ENCODE measurements around the gene CDK13.
"Not testable (repeated sequence)": the region's sequence is repeated elsewhere in the genome, so short reads cannot be mapped to it uniquely, and the experiment has no call there.

CDK13 gene

DNA sequence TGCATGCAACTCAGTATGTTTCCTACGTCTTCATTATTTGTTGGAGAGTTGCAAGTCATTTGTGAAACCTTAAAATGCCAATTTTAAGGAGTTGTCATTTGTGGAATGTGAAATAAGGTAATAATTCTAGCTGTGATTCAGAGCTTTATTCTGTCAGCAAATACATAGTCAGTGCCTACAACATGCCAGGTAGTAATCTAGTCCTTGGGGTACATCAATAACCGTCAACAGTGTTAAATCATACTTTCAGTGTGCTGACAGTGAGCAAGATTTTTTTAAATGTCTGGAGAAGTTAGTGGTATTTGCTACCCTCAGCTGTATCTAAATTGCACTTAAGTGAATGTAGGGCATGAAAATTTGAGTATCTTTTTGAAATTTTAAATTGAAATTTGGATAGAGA lies 147.7 kb downstream of the CDK13 start:
- no peak for DNase-seq (ENCODE audit: low read depth in 2 of 2)

DNA sequence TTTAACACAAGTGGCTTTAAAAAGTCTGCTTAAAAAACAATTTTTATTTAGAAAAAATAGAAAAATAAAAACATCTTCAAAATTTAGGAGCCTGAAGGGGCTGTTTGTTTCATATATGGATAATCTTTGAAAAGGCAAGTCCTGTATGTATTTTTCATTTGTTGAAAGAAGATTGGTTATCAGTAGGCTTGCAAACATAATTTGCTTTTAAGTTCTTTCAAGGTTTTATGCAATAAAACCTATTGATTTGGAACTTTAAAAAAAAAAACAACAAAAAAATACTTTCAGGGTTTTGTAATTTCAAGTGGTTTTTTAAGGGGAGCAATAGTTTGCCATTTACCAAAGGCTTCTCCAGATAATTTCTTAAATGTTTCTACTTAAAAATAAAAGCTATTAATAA lies 148.8 kb downstream of the CDK13 start:
- no peak for DNase-seq (ENCODE audit: low read depth in 2 of 2)

DNA sequence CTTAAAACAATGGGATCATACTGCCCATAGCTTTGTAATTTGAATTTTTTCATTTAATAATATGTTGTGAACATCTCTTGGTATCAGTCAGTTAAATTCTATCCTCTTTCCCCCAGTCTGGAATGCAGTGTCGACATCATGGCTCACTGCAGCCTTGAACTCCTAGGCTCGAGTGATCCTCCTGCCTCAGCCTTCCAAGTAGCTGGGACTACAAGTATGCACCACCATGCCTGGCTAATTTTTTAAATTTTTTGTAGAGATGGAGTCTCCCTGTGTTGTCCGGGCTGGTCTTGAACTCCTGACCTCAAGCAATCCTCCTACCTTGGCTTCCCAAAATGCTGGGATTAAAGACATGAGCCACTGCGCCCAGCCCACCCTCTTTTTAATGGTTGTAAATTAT lies 149.8 kb downstream of the CDK13 start:
- no peak for DNase-seq (ENCODE audit: low read depth in 2 of 2)

DNA sequence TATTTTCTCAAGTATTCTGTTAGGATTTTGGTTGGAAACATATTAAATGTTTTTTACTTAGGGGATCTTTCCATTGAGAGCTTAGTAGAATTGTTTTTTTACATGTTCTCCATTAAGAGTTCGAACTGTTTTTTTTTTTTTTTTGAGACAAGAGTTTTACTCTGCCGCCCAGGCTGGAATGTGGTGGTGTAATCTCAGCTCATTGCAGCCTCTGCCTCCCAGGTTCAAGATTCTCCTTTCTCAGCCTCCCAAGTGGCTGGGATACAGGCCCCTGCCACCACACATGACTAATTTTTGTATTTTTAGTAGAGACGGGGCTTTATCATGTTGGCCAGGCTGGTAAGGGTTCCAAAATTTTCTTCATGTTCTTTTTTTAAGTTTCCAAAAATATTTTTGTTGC lies 151.1 kb downstream of the CDK13 start:
- no peak for DNase-seq (ENCODE audit: low read depth in 2 of 2)

DNA sequence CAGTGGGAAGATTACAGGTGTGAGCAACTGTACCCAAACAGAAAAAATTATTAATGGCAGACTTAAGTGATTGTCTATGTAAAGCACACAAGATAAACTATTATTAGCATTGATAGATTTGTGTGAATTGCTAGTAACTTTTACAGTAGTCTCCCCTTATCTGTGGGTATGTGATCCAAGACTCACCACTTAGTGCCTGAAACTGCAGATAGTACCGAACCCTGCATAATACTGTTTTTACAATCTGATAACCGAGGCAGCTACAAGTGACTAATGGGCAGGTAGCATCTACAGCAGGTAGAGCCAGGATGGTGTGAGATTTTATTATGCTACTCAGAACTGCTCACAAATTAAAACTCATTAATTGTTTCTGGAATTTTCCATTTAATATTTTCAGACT lies 152.8 kb downstream of the CDK13 start:
- no peak for DNase-seq (ENCODE audit: low read depth in 2 of 2)

DNA sequence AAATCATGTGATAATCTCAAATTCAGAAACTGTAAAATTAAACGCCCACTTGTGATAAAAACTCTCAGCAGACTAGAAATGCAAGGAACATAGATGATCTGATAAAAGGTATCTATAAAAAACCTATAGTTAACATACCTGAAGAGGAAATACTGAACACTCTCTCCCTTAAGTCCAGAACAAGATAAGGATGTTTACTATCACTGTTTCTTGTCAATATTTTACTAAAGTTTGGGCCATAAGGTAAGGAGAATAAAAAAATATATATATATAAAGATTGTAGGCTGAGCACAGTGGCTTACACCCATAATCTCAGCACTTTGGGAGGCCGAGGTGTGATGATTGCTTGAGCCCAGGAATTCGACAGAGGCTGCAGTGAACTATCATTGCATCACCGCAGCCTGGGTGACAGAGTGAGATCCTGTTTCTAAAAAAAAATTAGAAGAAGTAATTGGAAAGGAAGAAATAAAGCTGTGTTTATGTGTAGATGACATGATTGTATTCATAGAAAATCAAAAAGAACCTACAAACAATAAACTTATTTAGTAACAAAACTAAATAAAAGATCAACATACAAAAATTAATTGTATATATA lies 155.9 kb downstream of the CDK13 start:
- no peak for DNase-seq (ENCODE audit: low read depth in 2 of 2)

DNA sequence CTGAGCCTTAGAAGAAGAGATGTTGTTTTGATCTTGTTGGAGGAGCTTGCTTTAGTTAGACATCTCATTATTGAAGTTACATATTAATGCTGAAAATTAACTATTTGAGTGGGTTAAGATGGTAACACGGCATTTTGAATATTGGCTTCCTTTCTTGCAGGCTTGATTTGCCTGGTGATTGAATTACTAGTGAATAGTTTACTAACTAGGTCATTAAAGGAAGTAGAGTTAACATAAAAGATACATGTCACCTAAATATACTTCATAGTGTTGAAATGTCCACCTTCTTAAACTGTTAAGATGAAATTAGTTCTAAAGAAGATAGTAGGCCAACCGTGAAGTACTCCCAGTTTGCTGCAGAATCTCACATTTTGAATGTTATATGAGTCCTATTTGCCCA lies 165.9 kb downstream of the CDK13 start:
- DNase-seq (ENCODE audit: low read depth in 2 of 2), result no peak

DNA sequence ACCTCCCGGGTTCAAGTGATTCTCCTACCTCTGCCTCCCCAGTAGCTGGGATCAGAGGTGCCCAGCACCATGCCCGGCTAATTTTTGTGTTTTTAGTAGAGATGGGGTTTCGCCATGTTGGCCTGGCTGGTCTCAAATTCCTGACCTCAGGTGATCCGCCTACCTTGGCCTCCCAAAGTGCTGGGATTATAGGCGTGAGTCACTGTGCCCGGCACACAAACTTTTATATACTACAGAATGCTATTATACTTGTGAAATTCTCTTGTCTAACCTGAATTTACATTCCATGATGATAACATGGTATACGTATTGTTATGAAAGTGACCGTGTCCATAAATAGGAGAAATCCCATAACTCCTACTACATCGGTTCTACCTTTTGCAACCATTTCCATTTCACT lies 167.1 kb downstream of the CDK13 start:
- not testable (repeated sequence) for DNase-seq (ENCODE audit: low read depth in 2 of 2)

DNA sequence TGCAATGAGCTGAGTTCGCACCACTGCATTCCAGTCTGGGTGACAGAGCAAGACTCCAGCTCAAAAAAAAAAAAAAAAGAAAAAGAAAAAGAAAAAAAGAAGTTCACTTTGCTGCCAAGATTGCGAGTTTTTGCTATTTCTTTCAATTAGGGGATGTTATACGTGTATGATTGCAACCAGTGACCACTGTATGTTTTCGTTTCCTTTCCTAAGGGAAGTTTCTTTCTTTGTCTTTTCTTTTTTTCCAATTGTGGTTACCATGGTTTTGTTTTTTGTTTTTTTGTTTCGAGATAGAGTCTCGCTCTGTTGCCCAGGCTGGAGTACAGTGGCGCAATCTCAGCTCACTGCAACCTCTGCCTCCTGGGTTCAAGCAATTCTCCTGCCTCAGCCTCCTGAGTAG lies 168.1 kb downstream of the CDK13 start:
- DNase-seq (ENCODE audit: low read depth in 2 of 2), result not testable (repeated sequence)

DNA sequence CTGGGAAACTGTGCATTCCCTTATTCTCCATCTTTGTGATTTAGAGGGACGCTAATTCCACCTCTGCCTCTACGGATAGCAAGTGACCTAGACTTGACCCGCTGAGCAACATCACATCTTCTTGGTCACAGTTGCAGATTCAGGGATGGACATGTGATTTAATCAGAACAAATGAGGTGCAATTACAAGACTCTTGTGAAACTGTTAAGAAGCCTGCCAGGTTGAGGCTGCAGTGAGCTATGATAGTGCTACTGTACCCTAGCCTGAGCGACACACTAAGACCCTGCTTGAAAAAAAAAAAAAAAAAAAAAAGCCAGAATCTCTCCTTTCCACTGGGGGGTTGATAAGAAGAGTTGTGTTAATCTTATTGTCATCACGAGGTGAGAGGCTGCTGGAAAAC lies 170.0 kb downstream of the CDK13 start:
- DNase-seq (ENCODE audit: low read depth in 2 of 2), result no peak

DNA sequence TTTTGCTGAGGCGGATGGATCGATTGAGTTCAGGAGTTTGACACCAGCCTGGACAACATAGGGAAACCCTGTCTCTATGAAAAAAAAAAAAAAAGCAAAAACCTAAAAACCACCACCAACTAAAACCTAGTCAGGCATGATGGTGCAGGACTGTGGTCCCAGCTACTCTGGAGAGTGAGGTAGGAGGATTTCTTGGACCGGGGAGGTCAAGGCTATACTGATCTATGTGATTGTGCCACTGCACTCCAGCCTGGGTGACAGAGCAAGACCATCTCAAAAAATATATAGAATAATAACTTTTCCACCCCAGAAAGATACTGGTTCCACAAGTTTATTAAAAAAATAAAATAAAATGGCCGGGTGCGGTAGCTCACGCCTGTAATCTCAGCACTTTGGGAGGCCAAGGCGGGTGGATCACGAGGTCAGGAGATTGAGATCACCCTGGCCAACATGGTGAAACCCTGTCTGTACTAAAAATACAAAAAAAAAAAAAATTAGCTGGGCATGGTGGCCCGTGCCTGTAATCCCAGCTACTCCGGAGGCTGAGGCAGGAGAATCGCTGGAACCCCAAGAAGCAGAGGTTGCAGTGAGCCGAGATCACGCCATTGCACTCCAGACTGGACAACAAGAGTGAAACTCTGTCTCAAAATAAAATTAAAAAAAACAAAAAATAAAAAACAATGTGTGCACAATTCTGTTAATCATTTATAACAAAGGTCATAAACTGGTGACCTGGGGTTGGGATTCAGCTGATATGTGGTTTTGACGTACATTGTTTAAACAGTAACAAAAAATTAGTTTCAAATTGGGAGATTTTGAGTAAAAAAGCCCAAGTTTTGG lies 172.3 kb downstream of the CDK13 start:
- not testable (repeated sequence) for DNase-seq (ENCODE audit: low read depth in 2 of 2)

DNA sequence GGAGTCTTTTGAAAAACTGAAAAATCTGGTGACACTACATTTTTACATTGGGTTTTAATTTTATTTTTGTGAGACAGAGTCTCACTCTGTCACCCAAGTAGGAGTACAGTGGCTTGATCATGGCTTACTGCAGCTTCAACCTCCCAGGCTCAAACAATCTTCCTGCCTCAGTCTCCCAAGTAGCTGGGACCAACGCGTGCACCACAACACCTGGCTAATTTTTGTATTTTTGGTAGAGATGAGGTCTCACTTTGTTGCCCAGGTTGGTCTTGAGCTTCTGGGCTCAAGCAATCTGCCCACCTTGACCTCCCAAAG lies 172.8 kb downstream of the CDK13 start:
- no peak for DNase-seq (ENCODE audit: low read depth in 2 of 2)

DNA sequence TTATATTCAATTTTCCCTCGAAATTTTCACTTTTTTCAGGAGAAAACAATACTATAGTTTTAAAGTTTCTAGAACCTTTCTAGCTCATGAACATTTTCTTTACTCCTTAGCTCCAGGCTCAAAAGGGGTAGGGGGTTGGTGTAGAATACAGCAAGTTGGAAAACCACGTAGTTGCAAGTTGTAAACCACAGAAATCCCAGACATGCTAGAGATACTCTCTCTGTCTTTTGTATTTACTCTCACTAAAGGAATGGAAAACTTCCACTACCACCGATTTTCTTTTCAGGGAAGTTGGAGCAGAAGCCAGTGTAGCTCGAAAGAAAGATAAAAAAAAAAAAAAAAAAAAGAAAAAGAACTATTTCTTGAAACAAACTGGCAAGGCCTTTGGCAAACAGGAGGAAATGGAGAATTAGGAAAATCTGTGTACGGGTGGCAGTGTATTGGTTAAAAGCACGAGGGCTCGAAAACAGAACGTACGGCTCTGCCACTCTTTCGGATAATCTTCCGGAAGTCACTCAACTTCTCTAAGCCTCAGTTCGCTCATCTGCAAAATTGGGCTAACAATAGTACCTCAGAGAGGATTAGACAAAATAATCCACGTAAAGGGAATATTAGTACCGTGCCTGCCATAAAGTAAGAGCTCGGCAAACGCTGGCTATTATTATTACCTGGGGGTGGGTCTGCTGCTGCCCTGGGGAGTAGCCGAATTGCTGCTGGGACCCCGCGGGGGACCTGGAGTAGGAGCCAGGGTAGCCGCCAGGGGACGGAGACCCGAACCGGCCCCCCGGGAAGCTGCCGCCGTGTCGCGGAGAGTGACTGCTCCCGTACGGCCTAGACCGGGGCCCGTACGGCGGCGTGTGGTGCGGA lies 183.7 kb downstream of the CDK13 start:
- DNase-seq (ENCODE audit: low read depth in 2 of 2), result no peak

DNA sequence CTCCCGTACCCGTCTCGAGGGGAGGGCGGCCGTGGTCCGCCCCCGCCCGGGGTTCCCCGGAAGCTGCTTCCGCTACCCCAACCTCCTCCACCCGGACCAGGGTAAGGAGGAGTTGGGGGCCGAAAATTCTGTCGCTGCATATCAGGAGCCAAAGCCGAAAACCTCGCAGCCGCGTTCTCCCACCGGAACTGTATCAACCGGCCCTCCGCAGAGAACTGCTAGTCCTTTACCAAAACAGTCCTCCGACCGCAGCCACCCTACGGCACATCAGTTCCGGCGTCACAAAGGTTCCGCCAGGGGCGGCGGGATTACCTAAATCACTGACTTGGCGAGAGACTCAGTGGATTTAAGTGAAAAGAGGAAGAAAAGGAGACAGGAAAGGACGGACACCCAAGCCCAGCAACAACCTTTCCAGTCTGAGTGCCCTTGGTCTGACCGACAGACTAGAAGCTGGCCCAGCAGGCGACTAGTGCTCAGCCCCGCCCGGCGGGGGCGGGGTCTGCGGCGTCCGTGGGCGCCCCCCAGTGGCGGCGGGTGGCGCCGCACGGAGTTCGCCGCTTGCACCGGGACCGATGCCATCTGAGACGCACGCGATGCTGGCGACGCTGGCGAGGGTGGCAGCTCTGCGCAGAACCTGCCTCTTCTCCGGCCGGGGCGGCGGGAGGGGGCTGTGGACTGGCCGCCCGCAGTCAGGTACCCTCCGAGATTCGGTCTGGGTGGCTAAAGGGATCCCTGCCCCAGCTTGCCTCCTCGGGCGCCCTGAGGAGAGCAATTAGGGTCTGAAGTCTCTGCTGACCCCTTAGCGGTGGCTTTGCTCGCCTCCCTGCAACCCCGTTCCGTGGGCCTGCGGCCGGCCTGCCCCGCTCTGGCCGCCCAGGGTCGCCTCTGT lies 184.6 kb downstream of the CDK13 start, which contains the start of the genes MPLKIP and SUGCT:
Gene MPLKIP (minus strand): TSS at position 195 of the 889 bp plus-strand sequence. CDS start 55 bp downstream, at position 140.
Gene SUGCT (plus strand): TSS at position 578 of the 889 bp plus-strand sequence.
- DNase-seq (ENCODE audit: low read depth in 2 of 2), result peak; percentile 68 to 79

DNA sequence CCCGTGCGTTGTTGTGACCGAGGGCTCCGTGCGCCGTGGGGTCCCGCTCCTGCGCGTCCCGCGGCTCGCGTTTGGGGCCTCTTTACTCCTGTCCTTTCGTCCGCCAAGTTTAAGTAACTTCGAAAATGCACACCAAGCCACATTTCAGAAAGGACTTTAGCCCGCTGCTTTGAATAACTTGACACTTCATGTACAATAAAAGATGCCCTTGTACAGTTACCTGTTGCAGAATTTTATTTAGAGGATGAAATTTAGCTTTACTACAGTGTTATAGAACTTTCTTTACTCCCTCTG lies 185.2 kb downstream of the CDK13 start:
- DNase-seq (ENCODE audit: low read depth in 2 of 2), result peak in 1 of 2 donors; percentile 2

DNA sequence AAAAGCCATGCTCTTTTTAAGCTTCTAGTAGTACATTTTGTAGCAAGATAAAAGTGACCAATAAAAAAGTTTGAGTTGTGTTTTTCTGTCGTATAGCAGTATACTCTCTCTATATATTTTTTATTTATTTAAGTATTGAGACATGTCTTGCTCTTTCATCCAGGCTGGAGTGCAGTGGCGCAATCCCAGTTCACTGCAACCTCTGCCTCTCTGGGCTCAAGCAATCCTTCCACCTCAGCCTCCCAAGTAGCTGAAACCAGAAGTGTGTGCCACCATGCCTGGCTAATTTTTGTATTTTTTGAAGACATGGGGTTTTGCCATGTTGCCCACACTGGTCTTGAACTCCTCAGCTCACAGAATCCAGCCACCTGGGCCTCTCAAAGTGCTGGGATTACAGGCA lies 187.5 kb downstream of the CDK13 start:
- no peak for DNase-seq (ENCODE audit: low read depth in 2 of 2)

DNA sequence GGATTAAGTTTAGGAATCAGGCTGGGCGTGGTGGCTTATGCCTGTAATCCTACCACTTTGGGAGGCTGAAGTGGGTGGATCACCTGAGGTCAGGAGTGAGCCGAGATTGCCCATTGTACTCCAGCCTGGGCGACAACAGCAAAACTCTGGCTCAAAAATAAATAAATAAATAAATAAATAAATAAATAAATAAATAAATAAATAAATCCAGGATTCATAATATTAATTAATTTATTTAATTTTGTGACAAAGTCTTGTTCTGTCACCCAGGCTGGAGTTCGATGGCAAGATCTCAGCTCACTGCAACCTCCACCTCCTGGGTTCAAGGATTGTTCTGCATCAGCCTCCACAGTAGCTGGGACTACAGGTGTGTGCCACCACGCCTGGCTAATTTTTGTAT lies 188.9 kb downstream of the CDK13 start:
- no peak for DNase-seq (ENCODE audit: low read depth in 2 of 2)

DNA sequence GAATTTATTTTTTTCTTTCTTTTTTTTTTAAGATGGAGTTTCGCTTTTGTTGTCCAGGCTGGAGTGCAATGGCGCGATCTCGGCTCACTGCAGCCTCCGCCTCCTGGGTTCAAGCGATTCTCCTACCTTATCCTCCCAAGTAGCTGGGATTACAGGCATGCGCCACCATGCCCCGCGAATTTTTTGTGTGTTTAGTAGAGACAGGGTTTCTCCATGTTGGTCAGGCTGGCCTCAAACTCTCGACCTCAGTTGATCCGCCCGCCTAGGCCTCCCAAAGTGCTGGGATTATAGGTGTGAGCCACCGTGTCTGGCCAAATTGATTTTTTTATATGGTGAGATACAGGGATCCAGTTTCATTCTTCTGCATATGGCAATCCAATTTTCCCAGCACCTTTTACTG lies 189.8 kb downstream of the CDK13 start:
- not testable (repeated sequence) for DNase-seq (ENCODE audit: low read depth in 2 of 2)

DNA sequence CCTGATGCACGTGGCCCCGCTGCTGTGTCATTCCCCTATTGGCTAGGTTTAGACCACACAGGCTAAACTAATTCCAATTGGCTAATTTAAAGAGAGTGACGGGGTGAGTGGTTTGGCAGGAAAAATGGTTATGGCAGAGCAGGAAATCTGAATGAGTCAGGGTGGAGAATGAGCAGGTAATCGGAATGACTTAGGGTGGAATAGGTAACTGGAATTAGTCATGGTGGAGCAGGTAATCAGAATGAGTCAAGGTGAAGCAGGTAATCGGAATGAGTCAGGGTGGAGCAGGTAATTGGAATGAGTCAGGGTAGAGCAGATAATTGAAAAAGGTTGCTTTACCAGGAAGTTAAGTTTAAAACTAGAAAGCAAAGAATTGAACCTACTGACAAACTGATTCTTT lies 191.9 kb downstream of the CDK13 start:
- DNase-seq (ENCODE audit: low read depth in 2 of 2), result not testable (repeated sequence)

DNA sequence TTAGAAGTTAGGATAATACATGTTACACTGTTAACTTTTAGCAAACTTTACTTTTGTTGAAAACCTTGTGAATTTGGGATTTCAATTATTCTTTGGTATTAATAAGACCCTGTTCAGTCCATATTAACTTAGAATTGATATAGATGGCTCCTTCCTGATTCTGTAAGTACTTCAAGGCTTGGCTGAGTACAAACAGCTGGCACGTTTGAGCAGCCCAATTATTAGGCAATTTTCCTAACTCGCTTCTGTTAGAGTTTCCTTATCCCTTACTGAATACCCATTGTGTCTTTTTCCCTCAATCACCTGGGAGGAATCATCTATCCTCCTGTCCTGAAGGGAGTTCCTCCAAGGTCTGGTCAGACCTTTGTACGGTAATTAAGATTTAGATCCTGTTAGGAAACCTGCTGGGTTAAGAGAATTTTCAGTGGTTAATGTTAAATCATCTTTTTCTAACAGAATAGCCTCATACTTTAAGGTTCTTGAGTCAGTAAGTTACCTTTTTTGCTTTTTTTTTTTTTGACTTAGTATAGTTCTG lies 195.6 kb downstream of the CDK13 start:
- not testable (repeated sequence) for DNase-seq (ENCODE audit: low read depth in 2 of 2)
